ENCODE data around the gene ZNFX1.

ZNFX1 gene

DNA sequence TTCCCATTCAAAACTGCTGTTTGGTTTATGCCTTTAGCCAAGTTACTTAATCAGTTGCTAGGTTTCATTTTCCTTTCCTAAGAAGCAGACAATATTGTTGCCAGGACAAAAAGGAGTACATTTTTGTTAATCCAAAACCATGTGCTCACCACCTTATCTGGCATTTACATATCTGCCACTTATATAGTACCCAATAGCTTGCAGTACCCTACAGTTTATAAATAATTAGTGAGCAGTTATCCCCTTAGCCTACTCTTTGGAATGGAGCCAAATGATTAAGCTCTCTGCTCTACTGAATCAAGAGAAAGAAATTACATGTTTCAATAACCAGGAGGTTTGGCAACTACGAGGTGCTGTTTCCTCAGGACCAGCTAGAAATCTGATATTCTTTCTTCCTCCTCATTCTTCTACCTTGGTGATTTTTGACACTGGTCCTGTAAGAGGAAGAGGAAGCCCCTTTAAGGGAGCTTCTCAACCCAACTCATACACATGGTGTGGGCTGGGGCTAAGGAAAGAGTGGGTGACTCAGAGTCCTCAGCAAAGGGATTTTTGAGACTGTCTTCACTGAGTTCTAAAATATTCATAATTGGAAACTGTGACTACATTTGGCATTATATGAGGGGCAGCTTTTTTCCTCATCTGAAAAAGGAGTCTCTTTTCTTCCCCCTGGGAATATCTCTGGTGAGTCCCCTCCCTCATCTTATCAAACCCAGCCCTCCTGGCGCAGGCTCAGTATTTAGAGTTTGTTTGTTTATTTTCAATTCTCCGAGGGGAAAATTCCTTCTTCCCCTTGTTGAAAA, 1.5 kb downstream of the ZNFX1 start:
- TF ChIP-seq SPI1 (IDR thresholded peaks at IDR 0.05; ENCODE audit: borderline replicate concordance, low read depth) (peak; percentile 71; the same call in 1 of the 2 replicates), GABPA (IDR thresholded peaks at IDR 0.05; ENCODE audit: low read depth) (no peak)
- Histone ChIP-seq H3K4me3 (replicated peaks; ENCODE audit: insufficient read depth, low read length) (peak overlapping the region; percentile 97), H3K27ac (replicated peaks) (peak overlapping the region; percentile 96), H3K27me3 (ENCODE audit: insufficient read depth, poor library complexity, severe bottlenecking) (no peaks in the 10 kb centered on the region)
- DNase-seq (ENCODE audit: low read depth in 1 of 2, low spot score in 1 of 2), result peak in 1 of 2 experiments; percentile 56

DNA sequence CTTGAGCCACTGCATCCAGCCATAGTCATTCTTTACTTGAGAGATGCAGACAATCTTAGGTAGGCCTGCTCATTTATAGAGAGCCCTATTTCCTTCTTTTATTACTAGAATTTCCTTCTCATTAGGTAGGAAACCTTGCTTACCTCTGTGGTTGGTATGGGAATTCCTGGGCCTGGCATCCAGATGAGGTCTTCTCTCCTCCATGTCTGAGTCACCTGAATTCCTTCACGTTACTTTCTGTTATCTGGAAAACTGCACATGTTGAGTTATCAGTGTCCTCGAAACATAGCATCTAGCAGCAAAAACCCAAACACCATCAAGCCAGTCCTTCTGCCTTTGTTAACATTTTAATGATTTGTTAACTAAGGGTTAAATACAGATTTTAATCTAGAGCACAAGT, 2.2 kb downstream of the ZNFX1 start:
- no peak overlapping the region for H3K27ac ChIP-seq (replicated peaks)
- no peak overlapping the region for H3K4me3 ChIP-seq (replicated peaks; ENCODE audit: insufficient read depth, low read length)
- TF ChIP-seq, protein P1, sequence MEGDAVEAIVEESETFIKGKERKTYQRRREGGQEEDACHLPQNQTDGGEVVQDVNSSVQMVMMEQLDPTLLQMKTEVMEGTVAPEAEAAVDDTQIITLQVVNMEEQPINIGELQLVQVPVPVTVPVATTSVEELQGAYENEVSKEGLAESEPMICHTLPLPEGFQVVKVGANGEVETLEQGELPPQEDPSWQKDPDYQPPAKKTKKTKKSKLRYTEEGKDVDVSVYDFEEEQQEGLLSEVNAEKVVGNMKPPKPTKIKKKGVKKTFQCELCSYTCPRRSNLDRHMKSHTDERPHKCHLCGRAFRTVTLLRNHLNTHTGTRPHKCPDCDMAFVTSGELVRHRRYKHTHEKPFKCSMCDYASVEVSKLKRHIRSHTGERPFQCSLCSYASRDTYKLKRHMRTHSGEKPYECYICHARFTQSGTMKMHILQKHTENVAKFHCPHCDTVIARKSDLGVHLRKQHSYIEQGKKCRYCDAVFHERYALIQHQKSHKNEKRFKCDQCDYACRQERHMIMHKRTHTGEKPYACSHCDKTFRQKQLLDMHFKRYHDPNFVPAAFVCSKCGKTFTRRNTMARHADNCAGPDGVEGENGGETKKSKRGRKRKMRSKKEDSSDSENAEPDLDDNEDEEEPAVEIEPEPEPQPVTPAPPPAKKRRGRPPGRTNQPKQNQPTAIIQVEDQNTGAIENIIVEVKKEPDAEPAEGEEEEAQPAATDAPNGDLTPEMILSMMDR (IDR thresholded peaks at IDR 0.05; ENCODE audit: insufficient read depth, low read length), result no peak
- TF ChIP-seq POLR2AphosphoS5 (IDR thresholded peaks at IDR 0.05; ENCODE audit: low read depth), result no peak
- TF ChIP-seq SPI1 (IDR thresholded peaks at IDR 0.05; ENCODE audit: borderline replicate concordance, low read depth), result no peak
- TF ChIP-seq, protein P2, sequence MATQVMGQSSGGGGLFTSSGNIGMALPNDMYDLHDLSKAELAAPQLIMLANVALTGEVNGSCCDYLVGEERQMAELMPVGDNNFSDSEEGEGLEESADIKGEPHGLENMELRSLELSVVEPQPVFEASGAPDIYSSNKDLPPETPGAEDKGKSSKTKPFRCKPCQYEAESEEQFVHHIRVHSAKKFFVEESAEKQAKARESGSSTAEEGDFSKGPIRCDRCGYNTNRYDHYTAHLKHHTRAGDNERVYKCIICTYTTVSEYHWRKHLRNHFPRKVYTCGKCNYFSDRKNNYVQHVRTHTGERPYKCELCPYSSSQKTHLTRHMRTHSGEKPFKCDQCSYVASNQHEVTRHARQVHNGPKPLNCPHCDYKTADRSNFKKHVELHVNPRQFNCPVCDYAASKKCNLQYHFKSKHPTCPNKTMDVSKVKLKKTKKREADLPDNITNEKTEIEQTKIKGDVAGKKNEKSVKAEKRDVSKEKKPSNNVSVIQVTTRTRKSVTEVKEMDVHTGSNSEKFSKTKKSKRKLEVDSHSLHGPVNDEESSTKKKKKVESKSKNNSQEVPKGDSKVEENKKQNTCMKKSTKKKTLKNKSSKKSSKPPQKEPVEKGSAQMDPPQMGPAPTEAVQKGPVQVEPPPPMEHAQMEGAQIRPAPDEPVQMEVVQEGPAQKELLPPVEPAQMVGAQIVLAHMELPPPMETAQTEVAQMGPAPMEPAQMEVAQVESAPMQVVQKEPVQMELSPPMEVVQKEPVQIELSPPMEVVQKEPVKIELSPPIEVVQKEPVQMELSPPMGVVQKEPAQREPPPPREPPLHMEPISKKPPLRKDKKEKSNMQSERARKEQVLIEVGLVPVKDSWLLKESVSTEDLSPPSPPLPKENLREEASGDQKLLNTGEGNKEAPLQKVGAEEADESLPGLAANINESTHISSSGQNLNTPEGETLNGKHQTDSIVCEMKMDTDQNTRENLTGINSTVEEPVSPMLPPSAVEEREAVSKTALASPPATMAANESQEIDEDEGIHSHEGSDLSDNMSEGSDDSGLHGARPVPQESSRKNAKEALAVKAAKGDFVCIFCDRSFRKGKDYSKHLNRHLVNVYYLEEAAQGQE (IDR thresholded peaks at IDR 0.05; ENCODE audit: insufficient replicate concordance, low read depth), result no peak
- TF ChIP-seq GABPA (IDR thresholded peaks at IDR 0.05; ENCODE audit: low read depth), result no peak
- no peaks in the 10 kb centered on the region for H3K27me3 ChIP-seq (ENCODE audit: insufficient read depth, poor library complexity, severe bottlenecking)
- DNase-seq (ENCODE audit: low read depth in 1 of 2, low spot score in 1 of 2), result no peak

DNA sequence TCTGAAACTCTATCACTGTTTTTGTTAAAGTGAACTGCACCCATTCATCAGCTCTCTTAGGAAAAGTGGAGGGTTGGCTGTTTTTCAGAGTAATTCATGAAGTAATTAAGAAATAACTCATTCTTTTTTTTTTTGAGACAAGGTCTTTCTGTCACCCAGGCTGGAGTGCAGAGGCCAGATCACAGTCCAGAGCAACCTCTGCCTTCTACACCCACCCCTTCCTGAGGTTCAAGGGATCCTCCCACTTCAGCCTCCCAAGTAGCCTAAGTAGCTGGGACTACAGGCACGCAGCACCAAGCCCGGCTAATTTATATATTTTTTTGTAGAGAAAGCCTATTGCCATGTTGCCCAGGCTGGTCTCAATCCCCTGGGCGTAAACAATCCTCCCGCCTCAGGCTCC, 2.6 kb downstream of the ZNFX1 start:
- TF ChIP-seq, protein P2 (IDR thresholded peaks at IDR 0.05; ENCODE audit: insufficient replicate concordance, low read depth), result no peak
- no peak for TF ChIP-seq POLR2AphosphoS5 (IDR thresholded peaks at IDR 0.05; ENCODE audit: low read depth)
- no peak for TF ChIP-seq SPI1 (IDR thresholded peaks at IDR 0.05; ENCODE audit: borderline replicate concordance, low read depth)
- TF ChIP-seq GABPA (IDR thresholded peaks at IDR 0.05; ENCODE audit: low read depth), result no peak
- TF ChIP-seq, protein P1 (IDR thresholded peaks at IDR 0.05; ENCODE audit: insufficient read depth, low read length), result no peak
- no peaks in the 10 kb centered on the region for H3K27me3 ChIP-seq (ENCODE audit: insufficient read depth, poor library complexity, severe bottlenecking)
- no peak for DNase-seq (ENCODE audit: low read depth in 1 of 2, low spot score in 1 of 2)
- H3K4me3 ChIP-seq (replicated peaks; ENCODE audit: insufficient read depth, low read length), result no peak overlapping the region
- H3K27ac ChIP-seq (replicated peaks), result no peak overlapping the region

DNA sequence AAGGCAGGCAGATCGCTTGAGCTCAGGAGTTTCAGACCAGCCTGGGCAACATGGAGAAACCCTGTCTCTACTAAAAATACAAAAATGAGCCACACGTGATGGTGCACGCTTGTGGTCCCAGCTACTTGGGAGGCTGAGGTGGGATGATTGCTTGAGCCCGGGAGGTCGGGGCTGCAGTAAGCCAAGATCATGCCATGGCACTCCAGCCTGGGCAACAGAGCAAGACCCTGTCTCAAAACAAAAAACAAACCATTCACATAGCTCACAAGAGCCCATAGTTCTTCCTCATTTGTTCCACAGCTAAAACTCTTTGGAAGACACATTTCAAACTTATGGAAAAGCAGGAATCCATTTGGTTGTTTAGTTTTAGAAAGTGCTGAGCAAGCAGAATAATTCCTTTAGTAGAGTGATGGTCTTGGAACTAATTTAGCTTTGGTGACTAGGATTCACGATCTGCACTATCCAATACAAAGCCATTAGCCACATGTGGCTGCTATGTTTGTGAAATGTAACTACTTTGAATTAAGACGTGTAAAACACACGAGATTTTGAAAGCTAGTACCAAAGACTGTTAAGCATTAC, 4.1 kb downstream of the ZNFX1 start:
- no peaks in the 10 kb centered on the region for H3K27me3 ChIP-seq (ENCODE audit: insufficient read depth, poor library complexity, severe bottlenecking)
- H3K27ac ChIP-seq (replicated peaks), result no peak overlapping the region

More for the DNA sequence above, 4.1 kb downstream of the ZNFX1 start:
- TF ChIP-seq, protein P2 (IDR thresholded peaks at IDR 0.05; ENCODE audit: insufficient replicate concordance, low read depth), result no peak
- TF ChIP-seq POLR2AphosphoS5 (IDR thresholded peaks at IDR 0.05; ENCODE audit: low read depth) (no peak), SPI1 (IDR thresholded peaks at IDR 0.05; ENCODE audit: borderline replicate concordance, low read depth) (no peak), GABPA (IDR thresholded peaks at IDR 0.05; ENCODE audit: low read depth) (no peak)
- TF ChIP-seq, protein P1 (IDR thresholded peaks at IDR 0.05; ENCODE audit: insufficient read depth, low read length), result no peak
- H3K4me3 ChIP-seq (replicated peaks; ENCODE audit: insufficient read depth, low read length), result no peak overlapping the region
- DNase-seq (ENCODE audit: low read depth in 1 of 2, low spot score in 1 of 2), result no peak
